ENCODE measurements around the gene STON1. TPM values are rescaled to one million over a fixed set of nuclear protein-coding genes. Genes with fewer than 3 reads are reported as not detected.

STON1 gene
- total RNA-seq, 1 experiment from 2014 or later, result 5.5 TPM

DNA sequence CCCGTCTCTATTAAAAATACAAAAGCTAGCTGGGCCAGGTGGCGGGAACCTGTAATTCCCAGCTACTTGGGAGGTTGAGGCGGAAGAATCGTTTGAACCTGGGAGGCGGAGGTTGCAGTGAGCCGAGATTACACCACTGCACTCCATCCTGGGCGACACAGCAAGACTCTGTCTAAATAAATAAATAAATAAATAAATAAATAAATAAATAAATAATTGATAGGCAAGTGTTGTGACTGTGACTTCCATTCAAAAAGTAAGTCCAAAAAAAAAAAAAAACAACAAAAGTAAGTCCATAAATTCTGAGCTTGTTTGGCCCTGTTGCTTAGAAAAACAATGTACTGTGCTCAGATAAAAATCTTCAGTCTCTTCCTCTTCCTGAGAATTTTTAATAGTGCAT, 2.2 kb downstream of the STON1 start:
- Histone ChIP-seq H3T11ph (ENCODE audit: low read length) (no peak overlapping the region), H4K20me1 (ENCODE audit: control insufficient read depth, insufficient read depth, insufficient read length) (no peaks in the 10 kb centered on the region), H2AFZ (ENCODE audit: low read length) (no peak overlapping the region), H3K23me2 (ENCODE audit: insufficient read length, low read depth, low read length, poor library complexity, severe bottlenecking) (peaks cover 10% of the 10 kb centered on the region), H2BK120ac (ENCODE audit: low read depth, low read length, poor library complexity, severe bottlenecking) (no peak overlapping the region), H2BK12ac (ENCODE audit: insufficient read length, low read depth, low read length) (no peak overlapping the region), H3K23ac (ENCODE audit: insufficient read length, low read depth, low read length) (no peak overlapping the region), H4K5ac (ENCODE audit: insufficient read length, low read depth, low read length) (no peak overlapping the region), H4K8ac (replicated peaks; ENCODE audit: insufficient read length, low read depth, low read length) (no peak overlapping the region), H3K79me1 (ENCODE audit: insufficient read depth, low read depth, low read length, poor library complexity, severe bottlenecking) (no peaks in the 10 kb centered on the region), H4K91ac (ENCODE audit: insufficient read length, low read depth, low read length) (no peak overlapping the region), H3K27me3 (ENCODE audit: insufficient read depth, low read length) (no peaks in the 10 kb centered on the region), H3K4ac (ENCODE audit: low read depth, low read length) (no peak overlapping the region), H3K9ac (ENCODE audit: extremely low read depth, insufficient read length, low read length) (no peak overlapping the region), H3K14ac (ENCODE audit: insufficient read depth, low read length) (no peak overlapping the region), H3K9me3 (ENCODE audit: control insufficient read depth, low read depth, low read length) (no peaks in the 10 kb centered on the region), H3K56ac (ENCODE audit: insufficient read length, low read depth, low read length) (no peak overlapping the region), H2AK5ac (ENCODE audit: insufficient read length, low read length) (no peak overlapping the region), H2BK20ac (ENCODE audit: low read depth, low read length, poor library complexity, severe bottlenecking) (no peak overlapping the region), H3K79me2 (ENCODE audit: insufficient read depth, low read length) (no peaks in the 10 kb centered on the region), H3K4me2 (ENCODE audit: insufficient read depth, insufficient read length, low read length) (no peak overlapping the region), H3K18ac (ENCODE audit: insufficient read length, low read depth, low read length) (no peak overlapping the region), H2BK5ac (ENCODE audit: insufficient read length, low read length) (no peak overlapping the region), H3K27ac (ENCODE audit: insufficient read length, low read depth, low read length) (no peak overlapping the region), H2BK15ac (ENCODE audit: low read depth, low read length) (no peak overlapping the region), H3K4me1 (ENCODE audit: insufficient read depth, low read length) (peaks cover 9% of the 10 kb centered on the region)
- H3K4me3 Mint-ChIP-seq, result peak overlapping the region in 1 of 2 experiments; percentile 64; a peak in 2 of 5 replicates
- peaks cover 0 to 7% (median 0%) of the 10 kb centered on the region in 3 experiments; a peak in 2 of 7 replicates for H3K36me3 Mint-ChIP-seq (ENCODE audit: insufficient read depth in 1 of 3, low read depth in 3 of 3)
- peaks cover 1% of the 10 kb centered on the region; the same call in 1 of the 2 replicates for H3K27me3 Mint-ChIP-seq (ENCODE audit: low read depth)
- H3K27ac Mint-ChIP-seq, result peak overlapping the region in 1 of 3 experiments; percentile 63; a peak in 1 of 7 replicates
- peaks cover 32 to 35% of the 10 kb centered on the region in 2 experiments for H3K4me1 Mint-ChIP-seq
- no CpG with 5 or more reads among the region's 7 CpGs for WGBS (ENCODE audit: extremely low coverage, insufficient read length, low lambda C conversion rate)
- DNase-seq, result no peak
- H3K9me3 Mint-ChIP-seq, result no peaks in the 10 kb centered on the region; a peak in 1 of 5 replicates
- TF ChIP-seq, protein P1, sequence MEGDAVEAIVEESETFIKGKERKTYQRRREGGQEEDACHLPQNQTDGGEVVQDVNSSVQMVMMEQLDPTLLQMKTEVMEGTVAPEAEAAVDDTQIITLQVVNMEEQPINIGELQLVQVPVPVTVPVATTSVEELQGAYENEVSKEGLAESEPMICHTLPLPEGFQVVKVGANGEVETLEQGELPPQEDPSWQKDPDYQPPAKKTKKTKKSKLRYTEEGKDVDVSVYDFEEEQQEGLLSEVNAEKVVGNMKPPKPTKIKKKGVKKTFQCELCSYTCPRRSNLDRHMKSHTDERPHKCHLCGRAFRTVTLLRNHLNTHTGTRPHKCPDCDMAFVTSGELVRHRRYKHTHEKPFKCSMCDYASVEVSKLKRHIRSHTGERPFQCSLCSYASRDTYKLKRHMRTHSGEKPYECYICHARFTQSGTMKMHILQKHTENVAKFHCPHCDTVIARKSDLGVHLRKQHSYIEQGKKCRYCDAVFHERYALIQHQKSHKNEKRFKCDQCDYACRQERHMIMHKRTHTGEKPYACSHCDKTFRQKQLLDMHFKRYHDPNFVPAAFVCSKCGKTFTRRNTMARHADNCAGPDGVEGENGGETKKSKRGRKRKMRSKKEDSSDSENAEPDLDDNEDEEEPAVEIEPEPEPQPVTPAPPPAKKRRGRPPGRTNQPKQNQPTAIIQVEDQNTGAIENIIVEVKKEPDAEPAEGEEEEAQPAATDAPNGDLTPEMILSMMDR (conservative IDR thresholded peaks at IDR 0.05), result no peak

Measured in H9 (cell line).